Skeletal muscle satellite cell (primary cell): Measurements from ENCODE around the gene EN2.

Experiments
- H3K27me3 ChIP-seq: 2 replicates; pipeline ENCODE4 v1.7.0; 2013; ENCODE audit warnings: low read length; ENCODE audit not compliant: control insufficient read depth, insufficient read depth
- H3K36me3 ChIP-seq: 2 replicates; pipeline ENCODE4 v1.7.0; 2013; ENCODE audit warnings: mild to moderate bottlenecking, control low read depth, low read length; ENCODE audit not compliant: insufficient read depth
- H3K4me1 ChIP-seq: 2 replicates; pipeline ENCODE4 v1.7.0; 2013; ENCODE audit warnings: low read length; ENCODE audit not compliant: control insufficient read depth, insufficient read depth
- H3K4me2 ChIP-seq: 2 replicates; pipeline ENCODE4 v1.7.0; 2013; ENCODE audit warnings: mild to moderate bottlenecking, low read length
- H3K4me3 ChIP-seq: 2 replicates; pipeline ENCODE4 v1.7.0; 2013; ENCODE audit warnings: low read length
- H3K9ac ChIP-seq: 2 replicates; pipeline ENCODE4 v1.7.0; 2013; ENCODE audit warnings: mild to moderate bottlenecking, low read depth, low read length, moderate library complexity
- H3K9me3 ChIP-seq: replicated peaks from 2 replicates; pipeline ENCODE4 v1.7.0; 2013; ENCODE audit warnings: mild to moderate bottlenecking, control low read depth, low read length

EN2 gene

GRCh38 chr7:155486783-155487508 is 29.0 kb downstream of the EN2 start:
- Histone ChIP-seq H3K4me3 (no peak overlapping the region), H3K4me2 (no peak overlapping the region), H3K4me1 (no peaks in the 10 kb centered on the region), H3K9ac (no peak overlapping the region), H3K9me3 (peaks cover 3% of the 10 kb centered on the region), H3K27me3 (peaks cover 1% of the 10 kb centered on the region), H3K36me3 (no peaks in the 10 kb centered on the region)

GRCh38 chr7:155487509-155488482 is 29.9 kb downstream of the EN2 start:
- Histone ChIP-seq H3K9ac (no peak overlapping the region), H3K4me1 (no peaks in the 10 kb centered on the region), H3K36me3 (no peaks in the 10 kb centered on the region), H3K4me2 (no peak overlapping the region), H3K4me3 (no peak overlapping the region), H3K9me3 (no peaks in the 10 kb centered on the region), H3K27me3 (peaks cover 6% of the 10 kb centered on the region)

- no peaks in the 10 kb centered on the region for H3K36me3 ChIP-seq
- H3K27me3 ChIP-seq = peaks cover 6% of the 10 kb centered on the region
- no peak overlapping the region for H3K4me3 ChIP-seq
- H3K9me3 ChIP-seq = no peaks in the 10 kb centered on the region
- no peak overlapping the region for H3K4me2 ChIP-seq
- no peak overlapping the region for H3K9ac ChIP-seq
- no peaks in the 10 kb centered on the region for H3K4me1 ChIP-seq
Observed at GRCh38 chr7:155488483-155489127, 30.7 kb downstream of the EN2 start.

GRCh38 chr7:155489158-155489840 is 31.4 kb downstream of the EN2 start:
- Histone ChIP-seq H3K4me3 (no peak overlapping the region), H3K27me3 (peaks cover 6% of the 10 kb centered on the region), H3K4me2 (no peak overlapping the region), H3K36me3 (no peaks in the 10 kb centered on the region), H3K9ac (no peak overlapping the region), H3K9me3 (no peaks in the 10 kb centered on the region), H3K4me1 (no peaks in the 10 kb centered on the region)

GRCh38 chr7:155489862-155490696 is 32.1 kb downstream of the EN2 start:
- Histone ChIP-seq H3K36me3 (no peaks in the 10 kb centered on the region), H3K9me3 (no peaks in the 10 kb centered on the region), H3K4me1 (no peaks in the 10 kb centered on the region), H3K9ac (no peak overlapping the region), H3K4me2 (peak overlapping the region; percentile 54), H3K27me3 (peaks cover 6% of the 10 kb centered on the region), H3K4me3 (no peak overlapping the region)

- H3K27me3 ChIP-seq = peaks cover 6% of the 10 kb centered on the region
- H3K9me3 ChIP-seq = no peaks in the 10 kb centered on the region
- H3K36me3 ChIP-seq = no peaks in the 10 kb centered on the region
- H3K9ac ChIP-seq = no peak overlapping the region
- H3K4me3 ChIP-seq = no peak overlapping the region
- H3K4me1 ChIP-seq = no peaks in the 10 kb centered on the region
- H3K4me2 ChIP-seq = peak overlapping the region; percentile 54
Observed at GRCh38 chr7:155490697-155491628, 33.0 kb downstream of the EN2 start.

GRCh38 chr7:155491812-155492211 is 33.9 kb downstream of the EN2 start:
- Histone ChIP-seq H3K4me2 (no peak overlapping the region), H3K36me3 (no peaks in the 10 kb centered on the region), H3K4me1 (no peaks in the 10 kb centered on the region), H3K9me3 (no peaks in the 10 kb centered on the region), H3K27me3 (peaks cover 6% of the 10 kb centered on the region), H3K4me3 (no peak overlapping the region), H3K9ac (no peak overlapping the region)

GRCh38 chr7:155493744-155494538 is 36.0 kb downstream of the EN2 start:
- Histone ChIP-seq H3K27me3 (peaks cover 11% of the 10 kb centered on the region), H3K9ac (no peak overlapping the region), H3K4me1 (no peaks in the 10 kb centered on the region), H3K4me2 (no peak overlapping the region), H3K9me3 (no peaks in the 10 kb centered on the region), H3K36me3 (no peaks in the 10 kb centered on the region), H3K4me3 (no peak overlapping the region)

GRCh38 chr7:155494551-155494950 is 36.6 kb downstream of the EN2 start:
- H3K27me3 ChIP-seq = peaks cover 12% of the 10 kb centered on the region
- H3K9ac ChIP-seq = no peak overlapping the region
- no peaks in the 10 kb centered on the region for H3K36me3 ChIP-seq

More at GRCh38 chr7:155494551-155494950, 36.6 kb downstream of the EN2 start:
- no peaks in the 10 kb centered on the region for H3K9me3 ChIP-seq
- no peak overlapping the region for H3K4me3 ChIP-seq
- H3K4me2 ChIP-seq = no peak overlapping the region
- H3K4me1 ChIP-seq = no peaks in the 10 kb centered on the region
